DND-41 (cell line): ENCODE data around the gene BAIAP2L2.

ENCODE experiments used
- ATAC-seq: fragments of 200-7000 bp; cut with Tn5 transposase; 3 replicates; pipeline ENCODE4 v1.9.1; 2021; ENCODE audit warnings: low read depth; ENCODE audit not compliant: insufficient read depth
- DNase-seq: peaks from one replicate; pipeline ENCODE4 v3.0.0-alpha.2; 2020
- H2AFZ ChIP-seq: 2 replicates; pipeline ENCODE4 v1.6.0; 2012; ENCODE audit warnings: low read depth, low read length
- H3K27ac ChIP-seq: 2 replicates; pipeline ENCODE4 v1.5.1; 2012; ENCODE audit warnings: low read length, inconsistent platforms
- H3K27me3 ChIP-seq: fragments of 200-600 bp; sonication (generic); 2 replicates; pipeline ENCODE4 v1.6.0; 2012; ENCODE audit warnings: low read length, mild to moderate bottlenecking, inconsistent platforms; ENCODE audit not compliant: insufficient read depth, poor library complexity
- H3K36me3 ChIP-seq: 2 replicates; pipeline ENCODE4 v1.5.1; 2012; ENCODE audit warnings: low read length, inconsistent platforms; ENCODE audit not compliant: insufficient read depth
- H3K4me1 ChIP-seq: 2 replicates; pipeline ENCODE4 v1.5.1; 2012; ENCODE audit warnings: mild to moderate bottlenecking, low read length; ENCODE audit not compliant: insufficient read depth
- H3K4me2 ChIP-seq: 2 replicates; pipeline ENCODE4 v1.6.0; 2012; ENCODE audit warnings: mild to moderate bottlenecking, moderate library complexity, low read length, inconsistent platforms; ENCODE audit not compliant: insufficient read depth
- H3K4me3 ChIP-seq, 2 experiments: fragments of 200-600 bp in 1 of 2; shearing (Covaris generic) in 1 of 2; 2 replicates each; pipeline ENCODE4 v1.5.1; 2012 to 2016; ENCODE audit warnings: inconsistent platforms in 2 of 2, low read length in 2 of 2, mild to moderate bottlenecking in 2 of 2, low read depth in 1 of 2, moderate library complexity in 1 of 2
- H3K79me2 ChIP-seq: 2 replicates; pipeline ENCODE4 v1.6.0; 2012; ENCODE audit warnings: low read length, inconsistent platforms; ENCODE audit not compliant: insufficient read depth
- H3K9ac ChIP-seq: 2 replicates; pipeline ENCODE4 v1.6.0; 2012; ENCODE audit warnings: low read depth, mild to moderate bottlenecking, inconsistent platforms, low read length, moderate library complexity
- H3K9me3 ChIP-seq: 2 replicates; pipeline ENCODE4 v1.5.1; 2012; ENCODE audit warnings: low read length, moderate library complexity, mild to moderate bottlenecking, inconsistent platforms; ENCODE audit not compliant: insufficient read depth, severe bottlenecking
- H4K20me1 ChIP-seq: 2 replicates; pipeline ENCODE4 v1.6.0; 2012; ENCODE audit warnings: low read length; ENCODE audit not compliant: insufficient read depth
- EZH2 ChIP-seq: IDR thresholded peaks from 3 replicates; pipeline ENCODE4 v1.6.1; 2012; ENCODE audit warnings: borderline replicate concordance, low read depth, mild to moderate bottlenecking, moderate library complexity, low read length, inconsistent platforms; ENCODE audit not compliant: severe bottlenecking
- TF ChIP-seq, protein P1 (sequence below): IDR thresholded peaks from 2 replicates; pipeline ENCODE4 v1.5.1; 2012; ENCODE audit warnings: borderline replicate concordance, low read length, moderate library complexity, mild to moderate bottlenecking; ENCODE audit not compliant: poor library complexity, severe bottlenecking; ENCODE audit errors: extremely low read depth

The BAIAP2L2 gene

DNA sequence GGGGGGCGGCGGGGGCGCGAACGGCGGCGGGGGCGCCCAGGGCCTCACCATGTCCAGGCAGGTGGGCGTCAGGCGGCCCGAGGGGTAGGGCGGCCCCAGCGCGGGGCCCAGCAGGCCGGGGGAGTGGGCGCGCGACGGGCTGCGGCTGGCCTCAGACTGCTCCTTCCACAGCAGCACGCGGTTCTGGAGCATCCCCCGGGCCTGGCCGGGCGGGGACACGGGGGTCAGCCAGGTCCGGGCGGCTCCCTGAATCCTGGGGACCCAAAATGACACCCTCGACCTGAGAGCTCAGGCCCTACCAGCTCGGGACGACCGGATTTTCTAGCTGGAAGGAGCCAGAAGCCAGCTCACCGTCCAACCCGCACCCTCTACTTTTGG, 21.0 kb downstream of the BAIAP2L2 start:
- Histone ChIP-seq H3K9ac (no peak overlapping the region), H3K27me3 (no peaks in the 10 kb centered on the region), H3K79me2 (no peaks in the 10 kb centered on the region), H3K36me3 (no peaks in the 10 kb centered on the region), H3K4me2 (no peak overlapping the region), H3K4me1 (no peaks in the 10 kb centered on the region), H3K9me3 (no peaks in the 10 kb centered on the region), H3K27ac (no peak overlapping the region), H3K4me3 (no peak overlapping the region), H2AFZ (no peak overlapping the region), H4K20me1 (no peaks in the 10 kb centered on the region)
- TF ChIP-seq, protein P1, sequence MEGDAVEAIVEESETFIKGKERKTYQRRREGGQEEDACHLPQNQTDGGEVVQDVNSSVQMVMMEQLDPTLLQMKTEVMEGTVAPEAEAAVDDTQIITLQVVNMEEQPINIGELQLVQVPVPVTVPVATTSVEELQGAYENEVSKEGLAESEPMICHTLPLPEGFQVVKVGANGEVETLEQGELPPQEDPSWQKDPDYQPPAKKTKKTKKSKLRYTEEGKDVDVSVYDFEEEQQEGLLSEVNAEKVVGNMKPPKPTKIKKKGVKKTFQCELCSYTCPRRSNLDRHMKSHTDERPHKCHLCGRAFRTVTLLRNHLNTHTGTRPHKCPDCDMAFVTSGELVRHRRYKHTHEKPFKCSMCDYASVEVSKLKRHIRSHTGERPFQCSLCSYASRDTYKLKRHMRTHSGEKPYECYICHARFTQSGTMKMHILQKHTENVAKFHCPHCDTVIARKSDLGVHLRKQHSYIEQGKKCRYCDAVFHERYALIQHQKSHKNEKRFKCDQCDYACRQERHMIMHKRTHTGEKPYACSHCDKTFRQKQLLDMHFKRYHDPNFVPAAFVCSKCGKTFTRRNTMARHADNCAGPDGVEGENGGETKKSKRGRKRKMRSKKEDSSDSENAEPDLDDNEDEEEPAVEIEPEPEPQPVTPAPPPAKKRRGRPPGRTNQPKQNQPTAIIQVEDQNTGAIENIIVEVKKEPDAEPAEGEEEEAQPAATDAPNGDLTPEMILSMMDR, result no peak
- no peak for TF ChIP-seq EZH2
- DNase-seq (no peak), ATAC-seq (no peak)

GRCh38 chr22:38088629-38089473, 21.6 kb downstream of the BAIAP2L2 start:
- H3K9ac ChIP-seq, result no peak overlapping the region
- DNase-seq (no peak), ATAC-seq (no peak)
- H3K36me3 ChIP-seq, result no peaks in the 10 kb centered on the region
- H3K79me2 ChIP-seq, result no peaks in the 10 kb centered on the region
- H4K20me1 ChIP-seq, result no peaks in the 10 kb centered on the region
- no peak overlapping the region for H2AFZ ChIP-seq
- H3K4me2 ChIP-seq, result no peak overlapping the region
- no peaks in the 10 kb centered on the region for H3K9me3 ChIP-seq
- no peaks in the 10 kb centered on the region for H3K4me1 ChIP-seq
- no peaks in the 10 kb centered on the region for H3K27me3 ChIP-seq
- H3K27ac ChIP-seq, result no peak overlapping the region
- no peak overlapping the region for H3K4me3 ChIP-seq
- TF ChIP-seq EZH2, result no peak
- TF ChIP-seq, protein P1, result no peak

- ATAC-seq, result no peak
- H3K27ac ChIP-seq, result no peak overlapping the region
- H3K36me3 ChIP-seq, result no peaks in the 10 kb centered on the region
- no peaks in the 10 kb centered on the region for H3K9me3 ChIP-seq
- no peaks in the 10 kb centered on the region for H3K4me1 ChIP-seq
- no peaks in the 10 kb centered on the region for H3K79me2 ChIP-seq
- no peak overlapping the region for H3K4me3 ChIP-seq
- DNase-seq, result no peak
- TF ChIP-seq, protein P1, result no peak
- TF ChIP-seq EZH2, result no peak
- no peak overlapping the region for H2AFZ ChIP-seq
- no peak overlapping the region for H3K9ac ChIP-seq
- H3K4me2 ChIP-seq, result no peak overlapping the region
- no peaks in the 10 kb centered on the region for H4K20me1 ChIP-seq
- no peaks in the 10 kb centered on the region for H3K27me3 ChIP-seq
These were observed 22.6 kb downstream of the BAIAP2L2 start for GRCh38 chr22:38087855-38088254.
